ENCODE results near the gene TCFL5. TPM values are rescaled to one million over a fixed set of nuclear protein-coding genes. Genes with fewer than 3 reads are reported as not detected.
A peak's percentile ranks its signal among the peaks of the same experiment; 100 is the strongest.

TCFL5 gene
- total and polyA plus RNA-seq, 10 of the 15 experiments (the other 5 are each of a cell fraction or from before 2014, with no cell fraction given), result 0.48 to 8.1 (median 3.8) TPM

GRCh38 chr20:62806383-62807050, 55.1 kb downstream of the TCFL5 start:
- Histone ChIP-seq H3K27ac (ENCODE audit: control insufficient read depth, insufficient read depth) (peak overlapping the region; percentile 66; the same call in 1 of the 2 replicates), H3K36me3 (ENCODE audit: control insufficient read depth in 2 of 2, insufficient read depth in 2 of 2, low read length in 1 of 2) (peaks cover 12 to 22% of the 10 kb centered on the region in 2 experiments; a peak in 3 of 4 replicates), H3K9me3 (replicated peaks; ENCODE audit: control insufficient read depth, insufficient read depth, low read length) (no peaks in the 10 kb centered on the region), H3K79me2 (ENCODE audit: control insufficient read depth, insufficient read depth, low read length) (peaks cover 25% of the 10 kb centered on the region), H3K9ac (ENCODE audit: control insufficient read depth, insufficient read depth, low read length) (peak overlapping the region; percentile 86), H3K27me3 (replicated peaks in 1 of 2; ENCODE audit: control insufficient read depth in 2 of 2, insufficient read depth in 2 of 2, low read length in 1 of 2) (no peaks in the 10 kb centered on the region), H2AFZ (ENCODE audit: control insufficient read depth, low read depth, low read length) (no peak overlapping the region), H3K4me1 (ENCODE audit: control insufficient read depth, insufficient read depth, low read length) (peaks cover 18% of the 10 kb centered on the region), H3K4me3 (peak overlapping the region; percentile 96), H4K20me1 (ENCODE audit: control insufficient read depth, insufficient read depth) (no peaks in the 10 kb centered on the region), H3K4me2 (ENCODE audit: control insufficient read depth, insufficient read depth) (peak overlapping the region; percentile 92)
- intact Hi-C loops (cut with micrococcal nuclease; ENCODE audit: unreplicated experiment), result loop anchor here (5.0 kb wide), 2 partner anchors 154 to 304 kb away; no protein-coding TSS in a partner anchor
- FAIRE-seq, result no peak
- BruUV-seq (replicated peaks), result TSS peak; percentile 61
- in situ Hi-C loops (cut with MboI), result no loop called here
- DNase-seq (ENCODE audit: low read depth, low spot score), result no peak
- ChIA-PET RAD21 (ENCODE audit: unreplicated experiment) (interaction anchor here (1.5 to 1.6 kb wide), 2 partner anchors 10 to 12 kb away, joined by 4 to 5 read pairs; partner anchors contain the start of gene MRGBP), POLR2A (no interaction called here), CTCF (interaction anchor here (0.7 to 4.4 kb wide), 4 partner anchors 11 to 572 kb away, joined by 3 to 43 read pairs (median 3); partner anchors contain the start of gene MRGBP), SMC1A (ENCODE audit: uncharacterized antibody, unreplicated experiment) (interaction anchor here (0.6 kb wide), 1 partner anchor 10 kb away, joined by 4 read pairs; the partner anchor contains the start of gene MRGBP)
- WGBS (ENCODE audit: insufficient coverage, insufficient replicate concordance, low lambda C conversion rate, missing lambda C conversion rate), result 54% methylated on average over 11 of the region's 11 CpGs
- no peak for ATAC-seq
- TF ChIP-seq SREBF1 (IDR thresholded peaks at IDR 0.05; ENCODE audit: low read length) (no peak), CREB1 (IDR thresholded peaks at IDR 0.05; ENCODE audit: low read depth) (no peak), NFYA (IDR thresholded peaks at IDR 0.05; ENCODE audit: borderline replicate concordance, low read depth, low read length) (no peak), DPF2 (IDR thresholded peaks at IDR 0.05) (no peak), RBBP5 (conservative IDR thresholded peaks at IDR 0.05) (no peak), POLR2A (IDR thresholded peaks at IDR 0.05; ENCODE audit: low read depth, low read length) (peak; percentile 64; the same call in 1 of the 2 replicates), ATF3 (IDR thresholded peaks at IDR 0.05; ENCODE audit: borderline replicate concordance, extremely low read depth, low read depth, low read length) (no peak)
